SK-N-SH (cell line): ENCODE data around the gene LSM14B. TPM values are rescaled to one million over a fixed set of nuclear protein-coding genes. Genes with fewer than 3 reads are reported as not detected.

Experiments used
- CTCF ChIA-PET: fragments of 300-600, 350-600 bp; formaldehyde crosslinking; extraction: SDS; loops from one replicate; lab custom pipeline; 2021; lab: Yijun Ruan, JAX
- POLR2A ChIA-PET: fragments of 350-600 bp; sonication (Branson Sonifier 250); formaldehyde crosslinking; extraction: SDS; loops from one replicate; lab custom pipeline; 2020; ENCODE audit warnings: antibody characterized with exemption, inconsistent platforms; lab: Yijun Ruan, JAX
- DNase-seq: peaks from one replicate; pipeline ENCODE4 v3.0.0; 2012
- H2AFZ ChIP-seq: fragments of 200-600 bp; sonication (generic); 2 replicates; pipeline ENCODE4 v1.8.1; 2016; ENCODE audit warnings: antibody characterized with exemption, mild to moderate bottlenecking, low read depth
- H3F3A ChIP-seq: fragments of 200-600 bp; sonication (generic); replicated peaks from 2 replicates; pipeline ENCODE3; 2016; ENCODE audit warnings: antibody characterized with exemption, mild to moderate bottlenecking; ENCODE audit not compliant: insufficient read depth
- H3K27ac ChIP-seq, 2 experiments: fragments of 200-500 bp in 1 of 2; fragments of 200-600 bp in 1 of 2; sonication (Bioruptor generic) in 1 of 2; sonication (generic), shearing (Covaris generic) in 1 of 2; 2 replicates each; pipeline versions ENCODE4 v1.5.1 to v1.6.1; 2014 to 2016; ENCODE audit warnings: low read depth in 2 of 2, inconsistent platforms in 1 of 2, low read length in 1 of 2, mild to moderate bottlenecking in 1 of 2, mixed read lengths in 1 of 2
- H3K27me3 ChIP-seq: fragments of 200-600 bp; sonication (generic), shearing (Covaris generic); 2 replicates; pipeline ENCODE4 v1.6.1; 2016; ENCODE audit warnings: mixed run types; ENCODE audit not compliant: insufficient read depth
- H3K36me3 ChIP-seq, 2 experiments: fragments of 200-500 bp in 1 of 2; fragments of 200-600 bp in 1 of 2; sonication (Bioruptor generic) in 1 of 2; sonication (generic) in 1 of 2; replicated peaks in 1 of 2; 2 replicates each; pipeline versions ENCODE3 to v1.5.1; 2014 to 2016; ENCODE audit warnings: low read length in 1 of 2, mild to moderate bottlenecking in 1 of 2; ENCODE audit not compliant: insufficient read depth in 2 of 2, control insufficient read depth in 1 of 2
- H3K4me1 ChIP-seq, 2 experiments: fragments of 200-500 bp in 1 of 2; fragments of 200-600 bp in 1 of 2; sonication (Bioruptor generic) in 1 of 2; sonication (generic), shearing (Covaris generic) in 1 of 2; 2 replicates each; pipeline versions ENCODE4 v1.5.1 to v1.6.1; 2014 to 2016; ENCODE audit warnings: low read depth in 1 of 2, low read length in 1 of 2, mixed run types in 1 of 2; ENCODE audit not compliant: insufficient read depth in 2 of 2, control insufficient read depth in 1 of 2
- H3K4me2 ChIP-seq: fragments of 200-600 bp; sonication (generic), shearing (Covaris generic); 2 replicates; pipeline ENCODE4 v1.6.1; 2017; ENCODE audit warnings: mixed run types
- H3K4me3 ChIP-seq, 2 experiments: fragments of 200-500 bp in 1 of 2; fragments of 200-600 bp in 1 of 2; sonication (Bioruptor generic) in 1 of 2; sonication (generic), shearing (Covaris generic) in 1 of 2; 2 replicates each; pipeline versions ENCODE4 v1.5.1 to v1.8.1; 2014 to 2016; ENCODE audit warnings: low read depth in 2 of 2, inconsistent platforms in 1 of 2, low read length in 1 of 2, mild to moderate bottlenecking in 1 of 2, mixed read lengths in 1 of 2, moderate library complexity in 1 of 2
- H3K79me2 ChIP-seq: fragments of 200-600 bp; sonication (generic); 2 replicates; pipeline ENCODE4 v1.8.1; 2017; ENCODE audit warnings: mild to moderate bottlenecking; ENCODE audit not compliant: insufficient read depth
- H3K9ac ChIP-seq: fragments of 200-600 bp; sonication (generic); 2 replicates; pipeline ENCODE4 v1.6.1; 2017; ENCODE audit warnings: mixed run types
- H3K9me2 ChIP-seq: fragments of 200-600 bp; sonication (generic); 2 replicates; pipeline ENCODE4 v1.6.1; 2017; ENCODE audit warnings: mixed run types
- H3K9me3 ChIP-seq: fragments of 200-600 bp; sonication (generic); 2 replicates; pipeline ENCODE4 v1.6.1; 2017; ENCODE audit warnings: mixed run types, mild to moderate bottlenecking, moderate library complexity
- H4K20me1 ChIP-seq: fragments of 200-600 bp; sonication (generic); 2 replicates; pipeline ENCODE4 v1.6.1; 2017; ENCODE audit warnings: mild to moderate bottlenecking, mixed run types; ENCODE audit not compliant: insufficient read depth
- CTCF ChIP-seq: fragments of 200-600 bp; sonication (generic); IDR thresholded peaks from 2 replicates; pipeline ENCODE4 v1.6.1; 2017; ENCODE audit warnings: antibody characterized with exemption, mild to moderate bottlenecking, moderate library complexity
- EP300 ChIP-seq, 2 experiments: IDR thresholded peaks; 2 replicates each; pipeline versions ENCODE4 v1.4.0 to v1.6.1; 2012; ENCODE audit warnings: borderline replicate concordance in 1 of 2, low read depth in 1 of 2, low read length in 1 of 2
- EZH2phosphoT487 ChIP-seq: fragments of 200-600 bp; sonication (generic); IDR thresholded peaks from 2 replicates; pipeline ENCODE4 v1.6.1; 2017; ENCODE audit warnings: low read depth, mixed run types, mild to moderate bottlenecking, antibody characterized with exemption, moderate library complexity, borderline replicate concordance
- FOXM1 ChIP-seq: IDR thresholded peaks from 2 replicates; pipeline ENCODE4 v1.4.0; 2012; ENCODE audit warnings: low read depth, mild to moderate bottlenecking
- GATA2 ChIP-seq: sonication (generic); formaldehyde crosslinking; IDR thresholded peaks from 2 replicates; pipeline ENCODE4 v1.5.0; 2020; ENCODE audit warnings: mild to moderate bottlenecking, missing genetic modification reagents
- JUND ChIP-seq: IDR thresholded peaks from 2 replicates; pipeline ENCODE4 v1.4.0; 2012
- MAX ChIP-seq: IDR thresholded peaks from 2 replicates; pipeline ENCODE4 v1.4.0; 2012; ENCODE audit warnings: low read depth
- NFIC ChIP-seq: IDR thresholded peaks from 2 replicates; pipeline ENCODE4 v1.4.0; 2012; ENCODE audit warnings: borderline replicate concordance
- POLR2AphosphoS5 ChIP-seq: IDR thresholded peaks from 2 replicates; pipeline ENCODE4 v1.6.1; 2012; ENCODE audit warnings: low read depth, low read length
- RAD21 ChIP-seq: IDR thresholded peaks from 2 replicates; pipeline ENCODE4 v1.6.1; 2012; ENCODE audit warnings: mild to moderate bottlenecking, low read length
- REST ChIP-seq: IDR thresholded peaks from 2 replicates; pipeline ENCODE4 v1.6.1; 2012; ENCODE audit warnings: mild to moderate bottlenecking, low read depth, low read length, moderate library complexity
- RFX5 ChIP-seq: IDR thresholded peaks from 2 replicates; pipeline ENCODE4 v1.6.1; 2012; ENCODE audit warnings: mild to moderate bottlenecking, improper control_type of control experiment, low read length
- RXRA ChIP-seq: IDR thresholded peaks from 2 replicates; pipeline ENCODE4 v1.4.0; 2012; ENCODE audit warnings: low read depth, mild to moderate bottlenecking, borderline replicate concordance
- SIN3A ChIP-seq: IDR thresholded peaks from 2 replicates; pipeline ENCODE4 v1.6.1; 2012; ENCODE audit warnings: low read depth, mild to moderate bottlenecking, low read length, moderate library complexity, borderline replicate concordance
- TAF1 ChIP-seq: IDR thresholded peaks from 2 replicates; pipeline ENCODE4 v1.6.1; 2012; ENCODE audit warnings: low read depth, mild to moderate bottlenecking, low read length, moderate library complexity, borderline replicate concordance
- TEAD4 ChIP-seq: IDR thresholded peaks from 2 replicates; pipeline ENCODE4 v1.4.0; 2012; ENCODE audit warnings: mild to moderate bottlenecking, borderline replicate concordance; ENCODE audit not compliant: insufficient read depth
- USF2 ChIP-seq: fragments of 150-350 bp; IDR thresholded peaks from 2 replicates; pipeline ENCODE4 v1.6.1; 2017; ENCODE audit warnings: antibody characterized with exemption, low read length, low read depth, borderline replicate concordance
- YY1 ChIP-seq: IDR thresholded peaks from 2 replicates; pipeline ENCODE4 v1.4.0; 2012; ENCODE audit warnings: low read depth, mild to moderate bottlenecking
- WGBS: methylation state at CpG from one replicate; pipeline ENCODE4 v1.1.6; 2017; ENCODE audit warnings: low lambda C conversion rate; 5-methylcytosine and 5-hydroxymethylcytosine counted together
- polyA plus RNA-seq, 3 experiments: library from polyadenylated mRNA; depleted of rRNA; stranded (reverse); fragments of >200 nt; gene quantifications; 2 replicates each; pipeline ENCODE4 v1.2.3, GENCODE V29; 2012

Gene LSM14B
- polyA plus RNA-seq, 1 of the 3 experiments (the other 2 are of a cell fraction), result 64.6 TPM

- TF ChIP-seq NFIC (no peak), RXRA (no peak), CTCF (no peak), RAD21 (no peak), SIN3A (peak; percentile 52; the same call in 1 of the 2 replicates), EP300 (IDR thresholded peaks at IDR 0.05; ENCODE audit: borderline replicate concordance in 1 of 2, low read depth in 1 of 2, low read length in 1 of 2) (no peak), POLR2AphosphoS5 (no peak), USF2 (no peak), YY1 (peak; percentile 59; the same call in 1 of the 2 replicates)
These were observed at the start of gene LSM14B (continued) for GRCh38 chr20:62121776-62122653.

- H3K9me2 ChIP-seq, result no peaks in the 10 kb centered on the region
- H3K9me3 ChIP-seq, result peaks cover 20% of the 10 kb centered on the region; the same call in 1 of the 2 replicates
- no peak for DNase-seq
- no peaks in the 10 kb centered on the region for H3F3A ChIP-seq
- no peaks in the 10 kb centered on the region for H3K79me2 ChIP-seq
- no peaks in the 10 kb centered on the region for H3K27me3 ChIP-seq
- no peak overlapping the region for H3K27ac ChIP-seq
- no peak overlapping the region for H3K9ac ChIP-seq
- H3K4me3 ChIP-seq, result no peak overlapping the region
- ChIA-PET POLR2A (no interaction called here), CTCF (interaction anchor here (0.9 kb wide), 1 partner anchor 9 kb away, joined by 4 read pairs; no protein-coding TSS in a partner anchor)
- no peak overlapping the region for H2AFZ ChIP-seq
- WGBS, result 37% methylated on average over 5 of the region's 5 CpGs
- peaks cover 0 to 3% of the 10 kb centered on the region in 2 experiments; a peak in 1 of 4 replicates for H3K4me1 ChIP-seq
- no peak overlapping the region for H3K4me2 ChIP-seq
- H3K36me3 ChIP-seq, result no peaks in the 10 kb centered on the region
- no peaks in the 10 kb centered on the region for H4K20me1 ChIP-seq
- TF ChIP-seq REST (no peak), JUND (no peak), USF2 (no peak), FOXM1 (no peak), TAF1 (no peak), CTCF (no peak), RFX5 (no peak), TEAD4 (no peak), EZH2phosphoT487 (no peak), EP300 (IDR thresholded peaks at IDR 0.05; ENCODE audit: borderline replicate concordance in 1 of 2, low read depth in 1 of 2, low read length in 1 of 2) (no peak), GATA2 (CRISPR knock-in tag) (no peak), MAX (no peak), SIN3A (no peak)
These were observed 49.0 kb upstream of the LSM14B start for GRCh38 chr20:62073323-62073722.
